Subcutaneous adipose tissue (tissue), 4 donors: ENCODE results near the gene HOXA13. TPM values are rescaled to one million over a fixed set of nuclear protein-coding genes. Genes with fewer than 3 reads are reported as not detected.

Experiments
- CTCF ChIP-seq: fragments of 450-650 bp; IDR thresholded peaks from one replicate; pipeline ENCODE4 v1.5.1; 2016; ENCODE audit warnings: low read depth, mild to moderate bottlenecking, control low read depth, antibody characterized with exemption, moderate library complexity
- total RNA-seq, 4 donors: library from RNA; depleted of rRNA; stranded (reverse); fragments of >200 nt; gene quantifications; one replicate each; pipeline ENCODE4 v1.1.0, GENCODE V29; 2016

Gene HOXA13
- total RNA-seq, 4 donors from 2014 or later: 0.44 to 0.68 (median 0.65) TPM; not detected in 1

DNA sequence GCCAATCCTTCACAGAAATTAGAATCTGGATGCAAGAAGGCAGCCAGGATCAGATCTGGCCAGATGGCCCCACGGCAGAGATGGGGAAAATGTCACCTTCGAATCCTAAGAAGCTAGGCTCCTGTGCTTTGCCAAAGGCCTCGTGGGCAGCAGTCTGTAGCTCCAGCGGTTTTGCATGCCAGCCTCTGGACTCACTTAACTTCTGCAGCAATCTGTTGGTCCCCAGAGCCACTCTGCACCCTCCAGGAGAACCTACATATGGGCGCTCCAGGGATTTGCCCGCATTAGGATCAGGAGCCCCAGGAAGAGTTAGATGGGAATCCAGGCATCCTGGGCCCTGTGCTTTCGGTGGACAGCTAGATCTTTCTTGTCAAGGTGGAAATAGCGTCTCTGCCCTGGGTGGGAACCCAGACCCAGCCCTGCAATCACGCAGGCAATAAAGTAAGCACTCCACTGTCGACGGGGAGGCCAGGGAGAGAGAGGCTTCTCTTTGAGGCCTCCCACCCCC is 10.1 kb upstream of the HOXA13 start:
- no peak for TF ChIP-seq CTCF

DNA sequence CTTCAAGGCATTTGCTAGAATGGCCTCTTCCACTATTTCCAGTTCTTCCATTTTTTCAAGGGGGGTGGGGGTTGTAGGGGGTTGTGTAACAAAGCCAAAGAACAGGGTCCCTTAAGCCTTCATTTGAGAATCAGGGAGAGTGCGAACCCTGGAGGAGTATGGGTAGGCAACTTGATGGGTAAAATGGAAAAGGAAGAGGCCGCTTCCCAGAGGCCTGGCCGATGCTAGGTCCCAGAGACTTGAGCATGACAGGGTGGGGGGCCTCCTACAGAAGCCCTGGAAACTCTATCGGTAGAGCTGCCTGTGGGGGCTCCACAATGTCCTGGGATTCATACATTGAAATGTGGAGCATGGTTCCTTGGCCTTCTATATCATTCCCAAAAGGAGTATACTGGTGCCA is 9.1 kb upstream of the HOXA13 start:
- no peak for TF ChIP-seq CTCF

DNA sequence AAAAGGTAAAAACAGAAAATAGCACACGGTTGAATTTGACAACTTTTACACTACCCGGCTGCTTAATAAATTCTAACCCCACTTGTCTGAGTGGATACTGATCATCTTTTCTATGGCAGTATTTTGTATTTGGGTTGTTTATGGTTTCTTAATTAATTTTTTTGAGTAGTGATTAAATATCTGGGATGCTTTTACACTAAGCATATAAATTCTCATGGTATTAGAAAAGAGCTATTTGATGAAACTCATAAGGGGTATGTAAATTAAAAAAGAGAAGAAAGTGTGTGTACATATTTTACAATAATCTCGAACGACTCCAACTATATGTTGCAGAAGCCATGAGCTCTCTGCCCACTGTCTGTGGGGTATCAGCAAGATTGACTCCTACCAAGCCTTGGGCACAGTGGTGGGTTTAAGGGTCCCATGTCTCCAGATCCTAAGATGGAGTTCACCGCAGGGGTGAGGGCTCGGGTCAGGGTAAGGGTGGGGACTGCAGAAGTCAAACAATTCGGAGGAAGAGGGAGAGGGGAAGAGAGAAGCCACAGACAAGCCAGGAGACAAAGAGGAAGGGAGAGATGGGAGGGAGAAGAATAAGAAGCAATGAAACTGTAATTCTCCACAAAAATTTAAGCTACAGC is 7.6 kb upstream of the HOXA13 start:
- TF ChIP-seq CTCF: no peak

- no peak for TF ChIP-seq CTCF
Measured at GRCh38 chr7:27205325-27206280, 5.7 kb upstream of the HOXA13 start.

GRCh38 chr7:27204851-27205322 is 5.0 kb upstream of the HOXA13 start:
- no peak for TF ChIP-seq CTCF

DNA sequence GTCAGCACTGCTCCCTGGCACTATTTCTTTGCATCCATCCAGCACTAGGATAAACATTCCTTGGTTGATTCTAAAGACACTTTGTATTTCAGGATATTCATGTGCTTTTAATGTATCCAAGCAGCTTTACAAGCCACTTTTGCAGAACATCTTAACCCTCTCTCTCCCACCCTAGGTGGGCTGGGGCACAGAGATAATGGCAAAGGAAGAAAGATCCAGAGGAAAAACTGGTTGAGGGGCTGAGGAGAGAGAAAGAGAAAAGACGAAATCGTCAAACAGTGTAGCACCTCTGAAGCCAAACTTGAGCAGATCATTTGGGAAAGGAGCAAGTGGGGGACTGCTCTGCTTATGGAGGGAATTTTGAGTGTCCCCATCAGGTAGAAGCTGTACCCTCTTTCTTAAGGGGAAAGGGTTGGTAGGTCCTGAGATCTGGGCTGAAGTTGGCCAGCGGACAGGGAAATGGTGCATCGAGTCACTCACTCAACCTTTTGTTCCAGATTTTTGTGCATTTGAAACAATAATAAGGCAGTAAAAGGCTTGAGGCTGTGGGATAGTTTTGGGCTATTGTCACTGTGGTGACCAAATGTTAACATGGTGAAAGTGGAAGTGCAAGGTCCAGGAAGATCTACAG is 4.2 kb upstream of the HOXA13 start:
- no peak for TF ChIP-seq CTCF
